Midbrain (tissue), 1 donor: ENCODE results near the gene SNED1.

ENCODE experiments used
- DNase-seq: peaks from one replicate; lab custom pipeline; 2025; lab: John Stamatoyannopoulos, UW

Gene SNED1

DNA sequence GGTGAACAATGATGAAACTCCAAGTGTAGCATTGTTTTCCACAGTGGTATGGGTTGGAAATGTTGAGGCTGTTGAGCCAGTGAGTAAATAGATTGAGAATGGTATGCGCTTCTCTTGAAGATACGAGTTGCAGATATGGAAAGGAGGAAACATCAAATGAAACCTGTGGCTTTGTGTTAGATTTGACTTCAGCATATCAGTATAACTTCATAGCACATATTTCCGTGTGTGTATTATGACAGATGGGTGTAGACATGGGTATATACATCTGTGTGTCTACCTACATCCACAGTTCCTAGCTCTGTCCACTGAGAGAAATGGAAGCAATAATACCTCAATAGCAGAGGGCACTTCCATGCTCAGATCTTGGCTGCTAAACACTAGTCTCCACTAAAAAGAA, 8.0 kb downstream of the SNED1 start:
- DNase-seq = no peak

GRCh38 chr2:241007111-241007510, 8.7 kb downstream of the SNED1 start:
- DNase-seq = no peak

DNA sequence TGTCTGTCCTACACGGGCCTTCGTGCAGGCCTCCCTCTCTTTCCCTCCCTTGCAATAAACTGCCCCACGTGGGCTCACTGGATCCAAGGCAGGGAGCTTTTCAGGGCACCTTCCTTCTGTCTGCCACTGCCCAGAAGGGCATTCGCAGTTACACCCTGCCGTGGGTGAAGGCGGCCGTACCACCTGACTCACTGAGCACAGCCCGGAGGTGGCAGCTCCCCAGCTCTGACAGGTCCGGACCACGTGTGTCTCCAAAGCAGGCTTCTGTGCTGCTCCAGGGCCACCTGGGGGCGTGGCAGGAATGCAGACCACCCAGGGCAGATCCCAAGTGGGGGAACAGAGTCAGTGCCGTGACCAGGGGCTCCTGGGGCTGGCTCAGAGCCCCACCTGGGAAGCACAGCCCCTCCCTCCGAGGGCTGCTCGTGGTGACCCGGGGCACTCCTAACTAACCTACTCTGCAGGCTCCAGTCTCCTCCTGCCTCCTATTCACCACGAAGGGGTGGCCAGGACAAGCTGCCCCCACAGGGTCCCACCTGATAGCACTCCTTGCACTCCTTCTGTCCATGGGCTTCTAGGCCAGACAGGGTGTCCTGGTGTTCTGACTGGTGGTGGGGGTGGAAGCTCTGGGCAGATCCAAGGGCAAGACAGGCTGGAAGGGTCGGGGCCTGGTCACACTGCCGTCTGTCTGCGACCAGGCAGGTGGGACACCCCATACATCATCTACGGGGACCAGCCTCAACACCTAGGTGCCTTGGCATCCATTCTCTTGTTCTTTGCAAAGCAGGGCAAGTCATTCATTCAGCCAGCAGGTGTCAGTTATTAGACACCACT, 9.7 kb downstream of the SNED1 start:
- no peak for DNase-seq

- DNase-seq = no peak
Measured at GRCh38 chr2:241008711-241009121, 10.3 kb downstream of the SNED1 start.

- DNase-seq = no peak
Measured at GRCh38 chr2:241009191-241009590, 10.8 kb downstream of the SNED1 start.

DNA sequence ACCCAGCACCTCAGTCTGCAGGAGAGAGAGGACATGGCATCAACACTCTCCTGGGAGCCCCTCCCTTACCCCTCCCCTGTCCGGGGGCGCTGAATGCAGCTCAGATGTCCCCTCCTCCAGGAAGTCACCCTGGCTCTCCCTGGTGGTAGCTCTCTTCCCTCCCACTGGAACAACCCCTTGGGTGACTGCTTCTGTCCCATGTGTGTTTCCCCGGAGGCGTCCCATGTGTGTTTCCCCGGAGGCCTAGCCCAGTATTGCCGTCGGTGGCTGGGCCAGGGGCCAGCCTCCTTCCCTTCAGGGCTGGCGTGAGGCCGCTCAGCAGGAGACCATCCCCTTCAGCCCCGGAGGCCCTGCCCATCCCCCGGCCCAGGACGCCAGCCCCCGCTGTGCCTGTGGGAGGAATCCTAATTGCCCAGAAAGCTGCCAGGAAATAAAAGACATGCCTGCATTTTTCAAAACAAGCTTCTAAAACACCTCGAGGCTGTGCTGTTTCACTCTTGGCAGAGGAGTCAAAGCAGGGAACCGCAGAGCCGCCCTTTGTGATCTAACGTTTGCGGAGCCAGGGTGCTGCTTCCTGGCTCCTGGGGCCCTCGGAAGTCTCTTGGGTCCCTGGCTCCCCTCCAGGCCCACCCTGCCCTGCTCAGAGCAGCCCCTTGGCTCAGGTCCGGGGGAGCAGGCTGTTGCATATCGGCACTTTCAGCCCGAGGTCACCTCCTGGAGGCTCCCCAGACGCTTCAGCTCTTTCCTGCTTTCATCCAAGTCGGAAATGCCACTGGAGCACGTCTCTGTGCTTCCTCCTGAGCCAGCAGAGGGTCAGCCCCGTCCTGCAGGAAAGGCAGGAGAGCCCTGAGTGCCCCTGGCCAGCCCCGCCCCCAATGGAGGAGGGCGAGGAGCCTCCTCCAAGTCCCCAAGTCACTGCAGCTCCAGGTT, 11.4 kb downstream of the SNED1 start:
- DNase-seq = peak; percentile 60

- no peak for DNase-seq
Measured at GRCh38 chr2:241010531-241011295, 12.3 kb downstream of the SNED1 start.

GRCh38 chr2:241011296-241011600, 12.8 kb downstream of the SNED1 start:
- DNase-seq = no peak

DNA sequence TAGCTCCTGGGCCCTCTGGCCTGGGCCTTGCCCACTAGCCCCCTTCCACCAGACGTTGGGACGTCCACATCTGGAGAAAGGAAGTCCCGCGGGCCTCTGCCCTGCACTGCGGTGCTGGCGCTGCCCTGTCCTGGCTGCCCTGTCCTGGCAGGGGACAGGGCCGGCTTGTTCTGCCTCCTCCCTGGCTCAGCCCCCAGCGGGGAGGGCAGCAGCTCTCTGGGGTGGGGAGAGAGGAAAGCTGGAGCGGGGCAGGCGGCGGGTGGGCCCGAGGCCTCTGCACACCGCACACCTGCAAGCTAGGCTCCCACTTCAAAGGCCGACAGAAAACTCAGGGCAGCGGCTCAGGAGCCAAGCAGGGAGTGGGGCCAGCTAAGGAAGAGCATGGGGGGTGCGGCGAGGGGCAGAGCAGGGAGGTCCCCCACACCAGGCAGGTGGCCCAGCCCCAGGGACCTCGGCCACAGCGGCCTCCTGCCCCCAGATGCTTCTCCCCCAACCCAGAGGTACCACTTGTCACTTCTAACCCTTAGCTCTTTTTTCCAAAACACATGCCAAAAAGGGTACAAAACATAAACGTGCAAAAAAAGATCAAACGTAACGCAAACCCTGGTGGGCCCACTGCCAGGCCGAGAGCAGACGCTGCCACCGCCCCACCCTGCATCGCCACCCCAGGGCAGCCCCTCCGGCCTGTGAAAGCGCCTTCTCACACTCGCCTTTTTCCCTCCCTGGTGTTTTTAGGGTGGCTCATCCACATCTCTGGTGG, 13.5 kb downstream of the SNED1 start:
- no peak for DNase-seq

- no peak for DNase-seq
Measured at GRCh38 chr2:241014224-241014623, 15.8 kb downstream of the SNED1 start.

GRCh38 chr2:241014764-241015163, 16.3 kb downstream of the SNED1 start:
- DNase-seq = no peak

DNA sequence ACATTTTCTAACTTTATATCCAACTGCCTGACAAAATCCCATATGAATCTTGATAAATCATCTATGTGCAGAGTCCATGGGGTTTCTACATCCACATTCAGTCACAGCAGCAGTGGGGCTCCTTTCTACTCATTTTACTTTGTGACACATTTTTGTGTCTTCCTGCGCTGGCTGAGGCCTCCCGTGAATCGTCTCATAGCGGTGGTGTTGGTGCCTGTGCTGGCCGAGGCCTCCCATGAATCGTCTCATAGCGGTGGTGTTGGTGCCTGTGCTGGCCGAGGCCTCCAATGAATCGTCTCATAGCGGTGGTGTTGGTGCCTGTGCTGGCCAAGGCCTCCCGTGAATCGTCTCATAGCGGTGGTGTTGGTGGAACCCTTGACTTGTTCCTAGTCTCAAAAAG, 17.0 kb downstream of the SNED1 start:
- no peak for DNase-seq

DNA sequence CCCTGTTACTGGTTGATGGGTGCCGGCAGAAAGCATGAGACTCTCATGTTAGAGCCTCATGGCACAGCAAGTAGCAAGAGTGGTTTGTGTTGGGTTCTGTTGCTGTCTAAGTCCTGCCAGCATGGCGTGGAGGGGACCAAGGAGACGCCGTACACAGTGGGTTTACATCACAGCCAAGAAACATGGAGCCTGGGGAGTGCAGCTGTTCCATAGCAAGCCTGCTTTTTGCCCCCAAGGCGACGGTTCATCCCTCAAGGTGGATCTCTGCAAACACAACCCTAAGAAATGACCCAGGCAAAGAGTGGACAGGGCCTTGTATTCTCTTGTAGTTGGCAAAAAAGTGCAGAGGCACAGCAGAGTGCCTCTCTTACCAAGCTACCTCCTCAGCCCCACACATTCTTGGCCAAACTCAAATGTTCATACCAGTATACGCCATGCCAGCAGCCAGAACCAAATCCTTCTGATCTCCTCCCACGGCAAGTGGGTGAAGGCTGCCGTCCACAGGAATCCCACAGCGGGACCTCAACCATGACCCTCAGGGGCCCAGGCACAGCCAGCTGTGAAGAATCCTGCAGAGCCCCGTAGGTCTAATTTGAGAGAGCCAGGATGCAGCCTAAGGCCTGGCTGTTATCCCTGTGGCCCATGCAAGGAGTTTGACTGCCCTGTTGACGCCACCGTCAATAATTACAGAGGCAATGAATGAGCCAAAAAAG, 19.0 kb downstream of the SNED1 start:
- DNase-seq = no peak

DNA sequence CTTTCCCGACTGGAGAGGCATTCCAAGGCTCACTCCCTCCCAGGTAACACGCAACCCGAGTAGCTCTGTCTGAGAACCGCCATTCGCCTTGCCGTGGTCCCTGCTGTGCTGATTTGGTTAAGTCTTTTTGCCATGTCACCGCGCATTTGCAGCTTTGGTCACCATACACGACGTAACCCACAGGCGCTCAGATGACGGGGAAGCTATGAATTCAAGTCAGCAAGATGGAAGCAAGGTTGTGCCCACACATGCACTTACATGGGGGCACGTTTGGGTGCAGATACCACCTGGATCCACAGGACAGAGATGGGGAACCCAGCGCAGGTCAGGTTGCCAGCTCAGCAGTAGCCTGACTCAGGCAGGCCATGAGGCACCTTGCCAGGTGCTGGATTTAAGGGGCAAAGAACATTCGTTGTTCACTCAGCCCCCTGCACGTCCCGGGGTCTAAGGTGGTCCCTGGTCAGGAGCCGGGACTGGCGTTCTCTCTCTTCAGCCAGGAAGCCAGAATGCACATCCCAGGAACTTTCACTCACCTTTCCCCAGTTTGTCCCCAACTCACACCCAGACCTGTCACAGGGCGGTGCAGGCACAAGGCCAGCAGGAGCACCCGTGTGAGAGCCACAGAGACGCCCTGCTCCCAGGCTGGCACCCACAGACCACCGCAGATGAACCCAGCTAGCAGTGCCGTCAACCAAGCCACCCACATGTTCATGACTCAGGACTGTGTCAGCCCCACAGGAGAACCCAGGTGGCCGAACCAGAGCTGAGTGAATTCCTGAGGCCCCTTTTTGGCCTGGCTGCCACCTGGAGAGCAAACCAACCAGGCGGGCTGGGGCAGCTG, 19.9 kb downstream of the SNED1 start:
- DNase-seq = no peak

GRCh38 chr2:241019441-241020139, 21.2 kb downstream of the SNED1 start:
- DNase-seq = no peak

DNA sequence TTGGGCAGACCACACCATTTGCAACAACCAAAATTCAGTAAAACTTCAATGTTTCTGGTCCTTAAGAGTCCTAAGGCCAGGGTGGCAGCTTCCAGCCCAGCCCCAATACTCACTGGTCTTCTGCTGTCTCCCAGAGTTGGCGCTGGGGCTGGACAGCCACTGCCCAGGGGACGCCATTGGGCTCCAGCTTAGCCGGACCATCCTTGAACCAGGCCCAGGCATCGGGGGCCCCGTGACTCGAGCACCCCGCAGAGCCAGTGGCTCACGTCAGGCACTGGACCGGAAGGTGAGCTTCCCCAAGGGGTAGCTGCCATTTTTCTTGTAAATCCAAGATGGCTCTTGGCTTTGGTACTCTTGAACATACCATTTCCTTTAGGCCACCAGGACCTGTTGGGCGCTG, 21.8 kb downstream of the SNED1 start:
- DNase-seq = no peak

GRCh38 chr2:241020629-241021190, 22.3 kb downstream of the SNED1 start:
- no peak for DNase-seq

DNA sequence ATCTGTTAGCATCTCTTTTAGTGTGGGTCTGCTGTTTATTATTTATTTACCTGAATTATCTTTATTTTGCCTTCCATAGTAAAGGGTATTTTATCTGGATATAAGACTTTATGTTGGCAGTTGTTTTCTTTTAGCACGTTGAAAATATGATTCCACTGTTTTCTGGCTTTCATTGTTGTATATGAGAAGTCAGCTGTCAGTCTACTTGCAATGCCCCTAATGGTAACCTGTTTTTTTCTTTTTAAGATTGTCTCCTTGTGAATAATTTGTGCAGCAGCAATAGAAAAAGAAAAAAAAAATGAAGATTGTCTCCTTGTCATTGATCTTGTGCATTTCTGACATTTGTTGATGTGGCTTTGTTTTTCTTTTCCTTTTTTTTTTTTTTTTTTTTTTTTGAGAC, 27.2 kb downstream of the SNED1 start:
- no peak for DNase-seq
